Neural crest cell (in vitro differentiated cells): ENCODE results near the gene GCNT2. TPM values are rescaled to one million over a fixed set of nuclear protein-coding genes. Genes with fewer than 3 reads are reported as not detected.
A peak's percentile ranks its signal among the peaks of the same experiment; 100 is the strongest.

ENCODE experiments used
- DNase-seq: peaks from one replicate; pipeline ENCODE4 v3.0.0; 2021; ENCODE audit warnings: low read depth, mixed read lengths, low spot score
- H3K27ac Mint-ChIP-seq: one replicate; pipeline ENCODE4 v1.8.0; 2021; ENCODE audit warnings: mild to moderate bottlenecking, mixed read lengths; ENCODE audit not compliant: unreplicated experiment
- H3K27me3 Mint-ChIP-seq: 2 replicates; pipeline ENCODE4 v1.8.0; 2021; ENCODE audit warnings: low read depth, mild to moderate bottlenecking, mixed read lengths
- H3K36me3 Mint-ChIP-seq: 2 replicates; pipeline ENCODE4 v1.8.0; 2021; ENCODE audit warnings: low read depth, mild to moderate bottlenecking, mixed read lengths
- H3K4me1 Mint-ChIP-seq: 2 replicates; pipeline ENCODE4 v1.8.0; 2021; ENCODE audit warnings: mixed read lengths
- H3K4me3 Mint-ChIP-seq: one replicate; pipeline ENCODE4 v1.8.0; 2021; ENCODE audit warnings: mild to moderate bottlenecking, mixed read lengths
- H3K9me3 Mint-ChIP-seq: 2 replicates; pipeline ENCODE4 v1.8.0; 2021; ENCODE audit warnings: mixed read lengths
- CTCF ChIP-seq: fragments of 200-600 bp; sonication (generic); conservative IDR thresholded peaks from 2 replicates; pipeline ENCODE4 v1.5.0; 2021; ENCODE audit warnings: antibody characterized with exemption, mild to moderate bottlenecking
- long read RNA-seq: library from polyadenylated mRNA; unstranded; transcript quantifications from one replicate; pipeline ENCODE4 v2.0.0, GENCODE V29; 2020
- total RNA-seq: library from RNA; stranded (reverse); gene quantifications from 2 replicates; pipeline ENCODE4 v1.2.1, GENCODE V29; 2021

The GCNT2 gene
- 5.3 and 6.4 TPM in 2 replicates for total RNA-seq
- long read RNA-seq, full-length matches to known transcripts, result 7 of 7 reads
- long read RNA-seq, partial matches to known transcripts, result 0 of 7 reads
- long read RNA-seq, other reads (novel, unspliced or antisense), result 0 of 7 reads

GRCh38 chr6:10521104-10521808 is at the start of gene GCNT2:
Gene GCNT2, plus strand, starts transcription at chr6:10521351. Its CDS starts 7,561 bp downstream, at chr6:10528912.
- Mint-ChIP-seq H3K27ac (no peak within 1 kb of the TSS), H3K27me3 (no peaks in the 10 kb centered on the region), H3K4me3 (no peak within 1 kb of the TSS), H3K36me3 (no peaks in the 10 kb centered on the region), H3K4me1 (peaks cover 21% of the 10 kb centered on the region), H3K9me3 (no peaks in the 10 kb centered on the region)
- no peak for DNase-seq
- no peak for TF ChIP-seq CTCF

GRCh38 chr6:10472634-10473033 is 48.5 kb upstream of the GCNT2 start:
- no peak overlapping the region for H3K27ac Mint-ChIP-seq
- no peak overlapping the region for H3K4me3 Mint-ChIP-seq
- no peaks in the 10 kb centered on the region for H3K4me1 Mint-ChIP-seq
- no peak for TF ChIP-seq CTCF
- H3K9me3 Mint-ChIP-seq, result no peaks in the 10 kb centered on the region
- no peaks in the 10 kb centered on the region for H3K36me3 Mint-ChIP-seq
- DNase-seq, result no peak
- no peaks in the 10 kb centered on the region for H3K27me3 Mint-ChIP-seq

- peak; percentile 84 for TF ChIP-seq CTCF
- H3K27me3 Mint-ChIP-seq, result no peaks in the 10 kb centered on the region
Measured at GRCh38 chr6:10478187-10479040, 42.7 kb upstream of the GCNT2 start.

GRCh38 chr6:10479939-10480700 is 41.0 kb upstream of the GCNT2 start:
- Mint-ChIP-seq H3K4me1 (peaks cover 4% of the 10 kb centered on the region), H3K9me3 (peaks cover 5% of the 10 kb centered on the region), H3K36me3 (no peaks in the 10 kb centered on the region), H3K27me3 (no peaks in the 10 kb centered on the region), H3K27ac (peak overlapping the region; percentile 65), H3K4me3 (no peak overlapping the region)
- DNase-seq, result no peak
- no peak for TF ChIP-seq CTCF

More at GRCh38 chr6:10478187-10479040, 42.7 kb upstream of the GCNT2 start:
- Mint-ChIP-seq H3K9me3 (peaks cover 5% of the 10 kb centered on the region), H3K36me3 (no peaks in the 10 kb centered on the region), H3K4me1 (peaks cover 4% of the 10 kb centered on the region), H3K4me3 (no peak overlapping the region), H3K27ac (no peak overlapping the region)
- peak; percentile 6 for DNase-seq

- Mint-ChIP-seq H3K4me3 (no peak overlapping the region), H3K27me3 (no peaks in the 10 kb centered on the region), H3K9me3 (peaks cover 5% of the 10 kb centered on the region), H3K27ac (no peak overlapping the region), H3K4me1 (peaks cover 4% of the 10 kb centered on the region), H3K36me3 (no peaks in the 10 kb centered on the region)
- DNase-seq, result no peak
- no peak for TF ChIP-seq CTCF
Measured at GRCh38 chr6:10481101-10481500, 40.0 kb upstream of the GCNT2 start.
